Astrocyte (in vitro differentiated cells and primary cell): ENCODE results near the gene PDS5B.

Experiments used
- EZH2 ChIP-seq: IDR thresholded peaks from 2 replicates; pipeline ENCODE4 v1.6.1; 2012; ENCODE audit warnings: mild to moderate bottlenecking, low read length, inconsistent platforms; ENCODE audit not compliant: insufficient read depth
- TF ChIP-seq, protein P1 (sequence below): IDR thresholded peaks from 2 replicates; pipeline ENCODE4 v1.5.1; 2011; ENCODE audit warnings: low read depth, mild to moderate bottlenecking, inconsistent platforms, low read length, moderate library complexity; ENCODE audit not compliant: insufficient read depth

DNA sequence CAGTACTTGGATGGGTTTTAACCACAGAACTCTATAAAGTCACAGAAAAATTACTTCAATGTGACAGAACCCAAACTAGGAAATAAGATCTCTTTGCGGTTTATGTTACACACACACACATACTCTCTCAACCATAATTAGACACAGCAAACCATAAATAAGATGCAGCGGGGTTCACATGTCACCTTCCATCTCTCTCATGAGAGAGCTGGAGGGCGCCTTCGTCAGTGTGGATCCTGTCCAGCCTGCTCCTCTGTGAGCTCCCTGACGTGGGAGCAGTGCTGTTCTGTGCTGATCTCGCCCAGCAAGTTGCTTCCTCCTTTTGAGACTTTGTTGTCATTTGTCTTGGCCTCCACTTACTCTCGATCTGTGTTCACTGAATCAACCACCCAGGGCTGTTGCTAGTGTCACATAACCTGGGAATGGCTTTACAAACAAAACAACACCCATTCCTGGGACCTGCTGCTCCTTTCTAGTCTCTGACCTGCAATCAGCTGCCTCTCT, 225.1 kb downstream of the PDS5B start:
- TF ChIP-seq, protein P1, sequence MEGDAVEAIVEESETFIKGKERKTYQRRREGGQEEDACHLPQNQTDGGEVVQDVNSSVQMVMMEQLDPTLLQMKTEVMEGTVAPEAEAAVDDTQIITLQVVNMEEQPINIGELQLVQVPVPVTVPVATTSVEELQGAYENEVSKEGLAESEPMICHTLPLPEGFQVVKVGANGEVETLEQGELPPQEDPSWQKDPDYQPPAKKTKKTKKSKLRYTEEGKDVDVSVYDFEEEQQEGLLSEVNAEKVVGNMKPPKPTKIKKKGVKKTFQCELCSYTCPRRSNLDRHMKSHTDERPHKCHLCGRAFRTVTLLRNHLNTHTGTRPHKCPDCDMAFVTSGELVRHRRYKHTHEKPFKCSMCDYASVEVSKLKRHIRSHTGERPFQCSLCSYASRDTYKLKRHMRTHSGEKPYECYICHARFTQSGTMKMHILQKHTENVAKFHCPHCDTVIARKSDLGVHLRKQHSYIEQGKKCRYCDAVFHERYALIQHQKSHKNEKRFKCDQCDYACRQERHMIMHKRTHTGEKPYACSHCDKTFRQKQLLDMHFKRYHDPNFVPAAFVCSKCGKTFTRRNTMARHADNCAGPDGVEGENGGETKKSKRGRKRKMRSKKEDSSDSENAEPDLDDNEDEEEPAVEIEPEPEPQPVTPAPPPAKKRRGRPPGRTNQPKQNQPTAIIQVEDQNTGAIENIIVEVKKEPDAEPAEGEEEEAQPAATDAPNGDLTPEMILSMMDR: no peak
- no peak for TF ChIP-seq EZH2
